Measurements from ENCODE around the gene CRAMP1.

Gene CRAMP1

DNA sequence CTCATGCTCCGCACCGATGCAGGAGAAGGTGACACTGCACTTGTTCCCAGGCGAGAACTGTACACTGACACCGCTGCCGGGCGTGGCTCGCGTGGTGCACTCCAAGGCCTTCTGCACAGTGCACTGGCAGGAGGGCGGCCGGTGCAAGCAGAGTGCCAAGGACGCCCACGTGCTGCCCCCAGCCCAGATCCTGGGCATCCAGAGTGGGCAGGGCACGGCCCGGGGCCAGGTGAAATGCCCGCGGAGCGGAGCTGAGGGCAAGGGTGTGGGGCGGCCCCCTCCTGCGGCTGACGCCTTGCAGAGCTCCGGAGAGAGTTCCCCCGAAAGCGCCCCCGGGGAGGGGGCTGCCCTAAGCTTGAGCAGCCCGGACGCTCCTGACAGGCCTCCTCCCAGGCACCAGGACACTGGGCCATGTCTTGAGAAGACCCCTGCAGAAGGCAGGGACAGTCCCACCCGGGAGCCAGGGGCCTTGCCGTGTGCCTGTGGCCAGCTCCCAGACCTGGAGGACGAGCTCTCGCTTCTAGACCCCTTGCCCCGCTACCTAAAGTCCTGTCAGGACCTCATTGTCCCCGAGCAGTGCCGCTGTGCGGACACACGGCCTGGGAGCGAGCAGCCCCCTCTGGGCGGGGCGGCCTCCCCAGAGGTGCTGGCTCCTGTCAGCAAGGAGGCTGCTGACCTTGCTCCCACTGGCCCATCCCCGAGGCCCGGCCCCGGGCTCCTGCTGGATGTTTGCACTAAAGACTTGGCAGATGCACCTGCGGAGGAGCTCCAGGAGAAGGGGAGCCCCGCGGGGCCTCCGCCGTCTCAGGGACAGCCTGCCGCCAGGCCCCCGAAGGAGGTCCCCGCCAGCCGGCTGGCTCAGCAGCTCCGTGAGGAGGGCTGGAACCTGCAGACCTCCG lies 44.0 kb downstream of the CRAMP1 start:
- no peak overlapping the region for H3K4me3 ChIP-seq (replicated peaks; ENCODE audit: insufficient read depth, low read length)
- H3K27ac ChIP-seq (replicated peaks), result no peak overlapping the region
- no peak for TF ChIP-seq REST (IDR thresholded peaks at IDR 0.05; ENCODE audit: insufficient replicate concordance, low read depth)
- no peak for DNase-seq (ENCODE audit: low read depth in 1 of 2, low spot score in 1 of 2)
- no peaks in the 10 kb centered on the region for H3K27me3 ChIP-seq (ENCODE audit: insufficient read depth, poor library complexity, severe bottlenecking)

DNA sequence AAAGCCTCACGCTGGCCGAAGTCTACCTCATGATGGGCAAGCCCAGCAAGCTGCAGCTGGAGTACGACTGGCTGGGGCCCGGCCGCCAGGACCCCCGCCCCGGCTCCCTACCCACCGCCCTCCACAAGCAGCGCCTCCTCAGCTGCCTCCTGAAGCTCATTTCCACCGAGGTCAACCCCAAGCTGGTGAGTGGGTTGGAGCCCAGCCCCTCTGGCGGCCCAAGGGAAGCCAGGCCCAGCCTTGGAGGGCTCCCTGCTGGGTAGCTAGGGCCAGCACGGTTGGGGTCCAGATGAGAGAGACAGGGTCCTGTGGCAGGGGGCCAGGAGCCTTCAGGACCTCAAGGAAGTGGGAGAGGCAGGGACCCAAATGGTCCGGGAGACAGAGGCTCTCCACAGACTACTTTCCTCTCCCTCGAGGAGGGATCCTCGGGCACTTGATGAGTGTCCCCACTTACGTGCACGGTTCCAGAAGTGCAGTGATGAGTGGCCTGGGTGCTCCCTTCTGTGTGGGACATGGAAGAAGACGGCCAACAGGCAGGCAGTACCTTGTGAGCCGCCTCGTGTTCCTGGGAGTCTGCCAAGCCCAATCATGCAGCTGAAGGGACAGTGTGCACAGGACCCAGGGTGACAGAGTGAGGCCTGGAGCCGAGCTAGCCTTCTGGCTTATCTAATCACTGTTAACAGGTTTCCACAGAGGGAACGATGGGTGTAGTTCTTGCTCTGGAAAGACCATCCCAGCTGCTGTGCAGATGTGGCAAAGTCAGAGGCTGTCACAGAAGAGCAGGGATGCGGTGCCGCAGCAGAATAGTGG lies 44.9 kb downstream of the CRAMP1 start:
- no peak for DNase-seq (ENCODE audit: low read depth in 1 of 2, low spot score in 1 of 2)
- Histone ChIP-seq H3K27me3 (ENCODE audit: insufficient read depth, poor library complexity, severe bottlenecking) (no peaks in the 10 kb centered on the region), H3K4me3 (replicated peaks; ENCODE audit: insufficient read depth, low read length) (no peak overlapping the region), H3K27ac (replicated peaks) (no peak overlapping the region)
- TF ChIP-seq CTCF (IDR thresholded peaks at IDR 0.05; ENCODE audit: insufficient read depth, low read length) (no peak), POLR2AphosphoS5 (IDR thresholded peaks at IDR 0.05; ENCODE audit: low read depth) (0 out of 2 replicates have a peak, but pooled peaks have one; percentile 7)

DNA sequence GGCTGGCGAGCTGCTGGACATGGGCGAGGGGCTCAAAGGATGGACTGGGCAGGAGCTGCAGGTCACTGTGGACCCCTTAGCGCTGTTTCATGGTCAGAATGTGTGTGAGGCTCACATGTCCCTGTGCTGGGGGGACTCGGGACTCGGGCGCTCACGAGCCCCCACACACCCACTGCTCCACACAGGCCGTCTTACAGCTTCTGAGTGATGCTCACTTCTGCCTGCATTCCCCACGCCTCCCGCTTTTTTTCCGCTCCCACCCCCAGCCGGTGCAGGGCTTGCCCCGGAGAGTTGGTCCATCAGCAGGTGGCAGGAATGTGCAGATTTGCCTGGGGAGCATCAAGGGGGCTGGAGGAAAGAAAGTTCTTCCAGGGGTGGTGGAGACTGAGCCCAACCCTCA lies 45.7 kb downstream of the CRAMP1 start:
- Histone ChIP-seq H3K4me3 (replicated peaks; ENCODE audit: insufficient read depth, low read length) (no peak overlapping the region), H3K27ac (replicated peaks) (no peak overlapping the region), H3K27me3 (ENCODE audit: insufficient read depth, poor library complexity, severe bottlenecking) (no peaks in the 10 kb centered on the region)
- TF ChIP-seq SPI1 (IDR thresholded peaks at IDR 0.05; ENCODE audit: borderline replicate concordance, low read depth) (no peak), POLR2AphosphoS5 (IDR thresholded peaks at IDR 0.05; ENCODE audit: low read depth) (no peak), GABPA (IDR thresholded peaks at IDR 0.05; ENCODE audit: low read depth) (no peak), CTCF (IDR thresholded peaks at IDR 0.05; ENCODE audit: insufficient read depth, low read length) (no peak), REST (IDR thresholded peaks at IDR 0.05; ENCODE audit: insufficient replicate concordance, low read depth) (no peak)
- DNase-seq (ENCODE audit: low read depth in 1 of 2, low spot score in 1 of 2), result no peak

- H3K27me3 ChIP-seq (ENCODE audit: insufficient read depth, poor library complexity, severe bottlenecking), result no peaks in the 10 kb centered on the region
- no peak overlapping the region for H3K4me3 ChIP-seq (replicated peaks; ENCODE audit: insufficient read depth, low read length)
- no peak for DNase-seq (ENCODE audit: low read depth in 1 of 2, low spot score in 1 of 2)
- TF ChIP-seq POLR2AphosphoS5 (IDR thresholded peaks at IDR 0.05; ENCODE audit: low read depth) (no peak), CTCF (IDR thresholded peaks at IDR 0.05; ENCODE audit: insufficient read depth, low read length) (no peak), GABPA (IDR thresholded peaks at IDR 0.05; ENCODE audit: low read depth) (no peak), REST (IDR thresholded peaks at IDR 0.05; ENCODE audit: insufficient replicate concordance, low read depth) (no peak), SPI1 (IDR thresholded peaks at IDR 0.05; ENCODE audit: borderline replicate concordance, low read depth) (no peak)
- H3K27ac ChIP-seq (replicated peaks), result no peak overlapping the region
Observed at GRCh38 chr16:1659031-1659430, 46.9 kb downstream of the CRAMP1 start.

Measured in HL-60 (cell line).